Femur (tissue), 1 donor: ENCODE data around the gene CRTAC1.

Experiments
- DNase-seq: peaks from one replicate; pipeline ENCODE4 v3.0.0-alpha.2; 2017

CRTAC1 gene

DNA sequence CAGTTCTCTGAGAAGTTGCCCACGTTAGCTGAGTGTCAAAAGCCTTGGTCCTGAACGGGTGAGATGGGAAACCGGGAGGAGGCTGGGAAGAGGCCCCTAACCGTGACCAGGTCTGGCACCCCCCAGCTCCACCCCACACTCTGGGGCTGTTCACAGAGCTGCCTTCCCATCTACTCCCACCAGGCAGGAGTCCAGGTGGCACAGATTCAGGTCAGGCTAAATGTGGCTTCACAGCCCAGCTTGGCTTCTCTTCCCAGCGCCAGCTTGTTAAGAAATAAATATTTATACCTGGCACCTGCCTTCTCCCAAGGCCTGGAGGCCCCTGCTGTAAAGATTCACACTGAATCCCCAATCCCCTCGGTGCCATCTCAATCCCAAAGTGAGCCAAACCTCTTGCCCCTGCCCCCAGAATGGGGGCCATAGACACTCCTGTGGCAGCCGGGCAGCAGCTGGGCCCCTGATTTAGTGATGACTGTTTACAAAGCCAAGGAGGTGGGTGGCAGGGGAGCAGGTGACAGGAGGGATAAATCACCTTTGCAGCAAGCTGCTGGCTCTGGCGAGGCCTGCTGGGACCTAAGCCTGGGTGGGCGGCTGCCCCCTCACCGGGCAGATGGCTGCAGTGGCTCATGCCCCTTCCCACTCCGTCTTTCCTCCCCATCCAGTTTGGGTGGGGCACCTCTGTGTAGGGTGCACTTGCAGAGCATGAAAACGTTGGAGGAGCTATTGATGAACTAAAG, 108.2 kb downstream of the CRTAC1 start:
- no peak for DNase-seq

DNA sequence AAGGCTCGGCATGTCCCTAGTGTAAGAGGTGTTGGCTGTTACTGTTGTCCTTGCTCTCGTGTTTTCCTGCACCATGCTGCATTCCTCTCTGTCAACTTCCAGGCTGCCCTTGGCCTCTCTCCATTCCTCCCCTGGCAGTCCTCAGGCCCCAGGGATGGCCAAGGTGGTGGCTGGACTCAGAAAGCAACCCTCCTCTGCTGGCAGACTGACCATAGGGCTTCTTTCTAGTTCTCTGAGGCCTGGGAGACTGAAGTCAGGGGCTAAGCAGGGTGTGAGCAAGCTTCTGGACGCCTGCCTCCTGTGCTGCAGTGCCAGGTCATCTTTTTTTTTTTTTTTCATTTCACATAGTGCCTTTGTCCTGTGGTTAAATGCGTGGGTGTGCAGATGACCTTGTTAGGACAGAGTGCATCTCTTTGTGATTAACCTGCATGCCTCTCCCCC, 108.8 kb downstream of the CRTAC1 start:
- DNase-seq: no peak

GRCh38 chr10:97920865-97921264, 109.6 kb downstream of the CRTAC1 start:
- DNase-seq: no peak

DNA sequence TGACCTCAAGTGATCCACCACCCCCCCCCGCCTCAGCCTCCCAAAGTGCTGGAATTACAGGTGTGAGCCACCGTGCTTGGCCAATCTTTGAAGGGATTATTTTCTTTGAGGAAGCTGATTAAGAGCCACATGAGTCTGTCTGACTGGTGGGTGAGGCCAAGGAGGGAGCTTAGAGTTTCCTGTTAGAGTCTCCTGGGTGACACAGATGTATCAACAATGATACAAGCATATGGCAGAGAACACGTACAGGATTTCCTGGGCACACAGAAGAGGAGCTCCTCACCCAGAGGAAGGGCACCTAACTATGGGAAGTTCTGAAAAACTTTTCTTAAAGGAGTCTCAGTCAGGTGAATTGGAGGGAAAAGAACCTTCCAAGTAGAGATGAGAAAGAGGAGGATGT, 111.4 kb downstream of the CRTAC1 start:
- no peak for DNase-seq

- DNase-seq: no peak
Measured at GRCh38 chr10:97916586-97916985, 113.8 kb downstream of the CRTAC1 start.

GRCh38 chr10:97915346-97916131, 114.9 kb downstream of the CRTAC1 start:
- no peak for DNase-seq

DNA sequence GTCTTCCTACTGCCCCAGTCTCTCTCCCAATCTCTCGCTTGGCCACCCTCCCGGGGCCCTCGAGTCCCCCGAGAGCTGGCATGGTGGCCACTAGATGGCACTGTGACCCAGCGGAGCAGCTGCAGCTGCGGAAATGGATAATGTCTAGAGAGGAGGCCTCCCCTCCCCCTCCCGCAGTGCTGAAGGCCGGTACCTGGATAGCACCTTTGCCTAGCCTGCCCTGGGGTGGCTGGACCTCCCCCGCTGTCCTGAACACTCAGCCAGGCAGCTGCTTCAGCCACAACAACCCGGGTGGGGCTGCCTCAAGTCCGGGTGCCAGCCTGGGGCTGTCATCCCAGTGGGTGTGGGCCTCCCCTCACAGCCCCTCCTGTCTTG, 115.6 kb downstream of the CRTAC1 start:
- peak; percentile 66 for DNase-seq

DNA sequence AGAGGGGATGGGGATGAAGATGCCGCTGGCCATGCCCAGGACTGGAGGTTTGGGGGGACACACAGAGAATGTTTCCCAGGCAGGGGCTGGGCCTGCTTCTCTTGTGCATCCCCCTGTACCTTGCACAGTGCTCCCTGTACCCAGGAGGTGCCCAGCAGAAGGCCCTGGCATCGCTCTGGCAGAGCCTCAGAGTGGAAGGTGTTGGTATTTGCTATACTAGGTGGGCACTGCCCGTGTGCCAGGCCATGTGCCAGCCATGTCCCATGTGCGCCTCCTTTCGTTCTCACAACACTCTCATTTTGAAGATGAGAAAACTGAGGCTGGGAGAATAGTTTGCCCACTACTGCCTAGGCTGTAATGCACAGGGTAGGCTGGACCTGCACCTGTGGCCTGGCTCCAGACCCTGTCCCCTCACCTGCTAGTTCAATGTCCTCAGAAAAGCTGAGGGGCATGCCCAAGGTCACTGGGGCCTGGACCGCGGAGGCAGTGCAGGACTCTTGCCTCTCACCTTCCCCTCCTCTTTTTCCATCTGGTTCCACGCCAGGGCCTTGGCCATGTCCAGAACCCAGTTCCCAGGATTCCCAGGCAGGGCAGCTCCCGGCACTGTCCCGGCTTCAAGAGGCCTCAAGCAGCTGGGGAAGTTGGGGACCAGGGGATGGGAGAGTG, 116.1 kb downstream of the CRTAC1 start:
- no peak for DNase-seq

DNA sequence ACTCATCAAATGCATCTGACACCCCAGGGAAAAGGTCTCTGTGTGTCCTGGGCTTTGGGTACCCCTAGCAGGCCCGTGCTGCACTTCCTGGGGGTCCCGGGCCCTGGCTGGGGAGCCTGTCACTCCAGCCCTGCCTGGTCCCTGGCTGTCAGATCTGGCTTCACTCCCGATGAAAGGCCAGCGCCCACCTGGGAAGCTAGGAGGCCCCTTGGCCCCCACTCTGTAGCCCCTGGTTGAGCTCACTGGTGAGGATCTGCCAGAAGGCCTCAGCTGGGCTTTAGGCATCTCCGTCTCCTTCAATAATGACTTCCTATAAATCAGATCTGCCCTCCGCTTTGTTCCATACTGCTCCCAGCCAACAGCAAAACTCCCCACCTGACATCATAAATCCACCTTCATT, 116.8 kb downstream of the CRTAC1 start:
- DNase-seq: no peak

- no peak for DNase-seq
Measured at GRCh38 chr10:97913193-97913592, 117.2 kb downstream of the CRTAC1 start.

GRCh38 chr10:97911217-97911616, 119.2 kb downstream of the CRTAC1 start:
- DNase-seq: no peak

DNA sequence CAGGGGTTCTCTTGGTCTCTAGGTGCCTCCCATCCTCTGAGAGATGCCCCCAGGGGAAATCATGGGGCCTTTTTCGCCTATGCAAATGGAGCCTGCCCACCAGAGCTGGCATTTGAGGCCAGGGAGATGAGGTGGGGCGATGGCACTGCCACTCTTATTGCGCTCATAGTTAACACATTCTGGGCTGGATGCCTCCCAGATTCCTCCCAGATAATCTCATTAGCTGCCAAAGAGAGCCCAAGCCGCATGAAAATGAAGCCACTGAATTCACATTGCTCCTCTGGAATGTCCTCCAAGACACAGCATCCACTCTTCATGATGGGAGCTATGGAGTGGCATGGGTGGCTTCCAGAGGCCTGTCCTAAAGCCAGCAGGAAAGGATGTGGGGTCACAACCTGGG, 119.8 kb downstream of the CRTAC1 start:
- DNase-seq: no peak

- DNase-seq: no peak
Measured at GRCh38 chr10:97907830-97908229, 122.6 kb downstream of the CRTAC1 start.

DNA sequence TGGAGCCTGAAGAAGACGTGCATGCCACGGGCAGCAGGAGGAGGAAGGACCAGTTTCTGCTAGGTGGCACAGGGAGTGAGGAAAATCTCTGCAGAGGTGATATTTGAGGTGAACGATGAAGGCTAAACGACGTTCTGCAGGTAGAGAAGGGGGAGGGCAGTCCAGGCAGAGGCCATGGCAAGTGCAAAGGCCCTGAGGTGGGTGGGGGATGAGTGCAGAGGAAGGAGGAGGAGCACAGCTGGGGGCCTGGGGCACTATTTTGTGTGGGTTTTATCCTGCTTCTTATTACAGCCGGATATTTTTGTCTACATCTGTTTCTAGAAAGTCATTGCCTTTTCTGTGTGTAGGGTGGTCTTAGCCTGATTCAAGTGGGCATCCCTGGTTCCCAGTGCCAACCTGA, 123.2 kb downstream of the CRTAC1 start:
- DNase-seq: no peak

GRCh38 chr10:97905276-97905675, 125.1 kb downstream of the CRTAC1 start:
- no peak for DNase-seq

- no peak for DNase-seq
Measured at GRCh38 chr10:97904576-97904975, 125.8 kb downstream of the CRTAC1 start.

GRCh38 chr10:97904018-97904381, 126.4 kb downstream of the CRTAC1 start:
- no peak for DNase-seq

- no peak for DNase-seq
Measured at GRCh38 chr10:97903128-97904017, 127.0 kb downstream of the CRTAC1 start.

- DNase-seq: no peak
Measured at GRCh38 chr10:97901381-97901780, 129.0 kb downstream of the CRTAC1 start.

DNA sequence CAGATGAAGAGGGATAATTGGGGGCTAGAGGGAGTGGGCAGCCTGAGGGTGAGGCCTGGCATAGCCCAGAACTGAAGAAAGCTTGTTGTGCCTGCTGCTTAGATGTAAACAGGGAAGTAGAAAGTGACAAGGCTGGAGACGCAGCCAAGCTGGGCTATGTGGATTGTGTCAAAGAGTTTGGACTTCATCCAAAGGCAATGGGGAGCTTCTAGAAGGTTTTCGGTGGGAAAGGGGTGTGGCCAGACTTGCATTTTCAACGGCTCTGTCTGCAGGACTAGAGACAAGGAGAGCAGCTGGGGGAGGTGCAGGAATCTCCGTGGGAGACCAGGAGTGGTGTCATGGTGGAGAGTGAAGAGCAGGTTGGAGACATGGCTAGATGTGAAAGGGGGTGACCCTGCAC, 132.0 kb downstream of the CRTAC1 start:
- no peak for DNase-seq

DNA sequence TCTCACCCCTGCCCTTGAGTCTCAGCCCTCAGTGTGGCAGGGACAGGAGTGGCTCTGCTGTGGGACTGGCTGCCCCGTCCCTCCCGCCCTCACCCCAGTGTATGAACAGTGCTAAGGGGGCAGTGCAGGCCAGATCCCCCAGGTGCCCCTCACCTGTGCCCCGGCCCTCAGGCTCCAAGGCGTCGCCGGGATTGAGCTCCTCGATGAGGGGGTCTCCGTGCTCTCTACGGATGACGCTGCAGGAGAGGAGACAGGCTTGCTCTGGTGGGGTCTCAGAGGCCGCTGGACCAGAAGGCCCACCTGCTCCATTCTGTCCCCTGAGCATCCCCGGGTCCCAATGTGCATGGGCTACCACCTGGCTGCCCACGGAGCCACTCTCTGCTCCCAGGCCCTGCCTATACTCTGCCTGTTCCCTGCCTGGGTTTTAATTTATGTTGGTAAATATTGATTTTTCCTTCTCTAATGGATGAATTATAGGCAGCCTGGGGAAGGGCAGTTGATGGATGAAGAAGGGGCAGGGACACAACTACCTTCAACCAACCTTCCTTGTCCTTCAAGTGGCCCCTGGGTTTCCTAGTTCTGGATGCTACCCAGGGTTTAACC, 133.6 kb downstream of the CRTAC1 start:
- DNase-seq: no peak

GRCh38 chr10:97895915-97896314, 134.5 kb downstream of the CRTAC1 start:
- DNase-seq: no peak
